HCT116 (cell line): ENCODE data around the gene BTLA. TPM values are rescaled to one million over a fixed set of nuclear protein-coding genes. Genes with fewer than 3 reads are reported as not detected.

Experiments used
- ATAC-seq: fragments of 200-7000 bp; cut with Tn5 transposase; 2 replicates; pipeline ENCODE4 v1.9.1; 2020; ENCODE audit warnings: mild to moderate bottlenecking, moderate library complexity
- BruUV-seq: library from RNA; stranded (reverse); fragments of 400-500 nt; replicated peaks from 2 replicates; lab custom pipeline; 2021; lab: Mats Ljungman, UMichigan
- CTCF ChIA-PET: fragments of 300-600 bp; sonication (Branson Sonifier 250); formaldehyde crosslinking; loops from one replicate; lab custom pipeline; 2021; ENCODE audit warnings: antibody characterized with exemption; lab: Charles Lee
- POLR2A ChIA-PET: fragments of 300-600, 350-600 bp; sonication (Branson Sonifier 250); formaldehyde crosslinking; loops from one replicate; lab custom pipeline; 2021; ENCODE audit warnings: antibody characterized with exemption; lab: Charles Lee
- RAD21 ChIA-PET, 2 experiments: fragments of 300-600 bp; sonication (Branson Sonifier 250); formaldehyde crosslinking; loops; one replicate each; lab custom pipeline; 2023; ENCODE audit warnings: low total read pairs in 2 of 2; ENCODE audit not compliant: uncharacterized antibody in 2 of 2, unreplicated experiment in 2 of 2, low non-redundant PET in 1 of 2; lab: Charles Lee
- DNase-seq: peaks from one replicate; pipeline ENCODE4 v3.0.0-alpha.2; 2010; ENCODE audit warnings: low read depth, low spot score
- H2AFZ ChIP-seq: fragments of 200-600 bp; shearing (Covaris generic), sonication (generic); 2 replicates; pipeline ENCODE4 v1.6.1; 2017; ENCODE audit warnings: low read depth, mixed run types, mixed read lengths, antibody characterized with exemption, low read length; ENCODE audit not compliant: poor library complexity, severe bottlenecking
- H3K27ac ChIP-seq: 2 replicates; pipeline ENCODE4 v1.5.1; 2012; ENCODE audit warnings: low read depth, low read length
- H3K27me3 ChIP-seq: fragments of 200-600 bp; sonication (generic); 2 replicates; pipeline ENCODE4 v1.6.1; 2016; ENCODE audit warnings: mixed run types, low read length, mixed read lengths; ENCODE audit not compliant: insufficient read depth
- H3K36me3 ChIP-seq, 2 experiments: fragments of 200-500 bp in 1 of 2; fragments of 200-600 bp in 1 of 2; sonication (Bioruptor generic) in 1 of 2; sonication (generic) in 1 of 2; 2 replicates each; pipeline versions ENCODE4 v1.5.1 to v1.6.1; 2014 to 2016; ENCODE audit warnings: low read length in 2 of 2, inconsistent platforms in 1 of 2, mixed read lengths in 1 of 2, mixed run types in 1 of 2; ENCODE audit not compliant: insufficient read depth in 2 of 2, control insufficient read depth in 1 of 2
- H3K4me1 ChIP-seq, 2 experiments: fragments of 200-600 bp in 1 of 2; sonication (generic) in 1 of 2; 2 replicates each; pipeline versions ENCODE4 v1.5.1 to v1.6.1; 2012 to 2017; ENCODE audit warnings: low read length in 2 of 2, inconsistent platforms in 1 of 2, mild to moderate bottlenecking in 1 of 2, mixed read lengths in 1 of 2, mixed run types in 1 of 2, moderate library complexity in 1 of 2; ENCODE audit not compliant: insufficient read depth in 2 of 2, control insufficient read depth in 1 of 2
- H3K4me2 ChIP-seq: fragments of 200-600 bp; sonication (generic); 2 replicates; pipeline ENCODE4 v1.6.1; 2017; ENCODE audit warnings: mixed run types, low read length, mixed read lengths
- H3K4me3 ChIP-seq, 2 experiments: fragments of 200-600 bp in 1 of 2; sonication (generic) in 1 of 2; replicated peaks in 1 of 2; 2 replicates each; pipeline ENCODE4 v1.5.1; 2011 to 2016; ENCODE audit warnings: low read length in 2 of 2, control low read depth in 1 of 2, low read depth in 1 of 2, mild to moderate bottlenecking in 1 of 2, mixed read lengths in 1 of 2, mixed run types in 1 of 2
- H3K79me2 ChIP-seq: fragments of 200-600 bp; sonication (generic); 2 replicates; pipeline ENCODE4 v1.6.1; 2017; ENCODE audit warnings: mild to moderate bottlenecking, mixed run types, low read length, moderate library complexity, mixed read lengths; ENCODE audit not compliant: insufficient read depth
- H3K9ac ChIP-seq: fragments of 200-600 bp; sonication (generic); 2 replicates; pipeline ENCODE4 v1.6.1; 2016; ENCODE audit warnings: low read length, mixed read lengths
- H3K9me2 ChIP-seq: fragments of 200-600 bp; sonication (generic), shearing (Covaris generic); 2 replicates; pipeline ENCODE4 v1.6.1; 2017; ENCODE audit warnings: mixed run types, mild to moderate bottlenecking, moderate library complexity; ENCODE audit not compliant: insufficient read depth
- H3K9me3 ChIP-seq, 2 experiments: fragments of 200-500 bp in 1 of 2; fragments of 200-600 bp in 1 of 2; sonication (Bioruptor generic) in 1 of 2; sonication (generic) in 1 of 2; 2 replicates each; pipeline ENCODE4 v1.6.1; 2014 to 2017; ENCODE audit warnings: low read length in 2 of 2, mixed read lengths in 2 of 2, inconsistent platforms in 1 of 2, low read depth in 1 of 2, mild to moderate bottlenecking in 1 of 2, mixed run types in 1 of 2, moderate library complexity in 1 of 2; ENCODE audit not compliant: control insufficient read depth in 1 of 2, insufficient read depth in 1 of 2
- H4K20me1 ChIP-seq: fragments of 200-600 bp; sonication (generic), shearing (Covaris generic); 2 replicates; pipeline ENCODE4 v1.6.1; 2017; ENCODE audit warnings: mixed run types, mild to moderate bottlenecking, moderate library complexity; ENCODE audit not compliant: insufficient read depth
- EGR1 ChIP-seq: IDR thresholded peaks from 2 replicates; pipeline ENCODE4 v1.6.1; 2012; ENCODE audit warnings: low read depth
- ELF1 ChIP-seq: IDR thresholded peaks from 2 replicates; pipeline ENCODE4 v1.6.1; 2012; ENCODE audit warnings: low read depth, borderline replicate concordance
- EZH2 ChIP-seq: fragments of 200-600 bp; sonication (generic); IDR thresholded peaks from 2 replicates; pipeline ENCODE4 v1.6.1; 2017; ENCODE audit warnings: antibody characterized with exemption, mixed run types
- EZH2phosphoT487 ChIP-seq: fragments of 200-600 bp; IDR thresholded peaks from 2 replicates; pipeline ENCODE4 v1.6.1; 2018; ENCODE audit warnings: antibody characterized with exemption, borderline replicate concordance
- FOSL1 ChIP-seq: IDR thresholded peaks from 2 replicates; pipeline ENCODE4 v1.6.1; 2012; ENCODE audit warnings: low read depth
- JUND ChIP-seq: IDR thresholded peaks from 2 replicates; pipeline ENCODE4 v1.6.1; 2012
- POLR2AphosphoS5 ChIP-seq: IDR thresholded peaks from 2 replicates; pipeline ENCODE4 v1.6.1; 2011; ENCODE audit warnings: mild to moderate bottlenecking, low read depth, low read length, moderate library complexity
- RAD21 ChIP-seq: IDR thresholded peaks from 2 replicates; pipeline ENCODE4 v1.6.1; 2012; ENCODE audit warnings: low read depth, mild to moderate bottlenecking
- SP1 ChIP-seq: IDR thresholded peaks from 2 replicates; pipeline ENCODE4 v1.6.1; 2012; ENCODE audit warnings: low read depth
- SRF ChIP-seq: IDR thresholded peaks from 2 replicates; pipeline ENCODE4 v1.6.1; 2012; ENCODE audit warnings: low read depth
- TCF7L2 ChIP-seq: IDR thresholded peaks from 2 replicates; pipeline ENCODE4 v1.7.0; 2011; ENCODE audit warnings: borderline replicate concordance, inconsistent platforms; ENCODE audit not compliant: insufficient read depth, insufficient read length; ENCODE audit errors: extremely low read depth
- ZBTB33 ChIP-seq: IDR thresholded peaks from 2 replicates; pipeline ENCODE4 v1.6.1; 2011; ENCODE audit warnings: mild to moderate bottlenecking, low read length, moderate library complexity; ENCODE audit not compliant: insufficient replicate concordance; ENCODE audit errors: extremely low read depth
- intact Hi-C: fragments of 100-400 bp; cut with micrococcal nuclease; formaldehyde crosslinking; loops from 2 replicates; pipeline ENCODE4 v1.10.0; 2022
- total RNA-seq: library from RNA; stranded (reverse); gene quantifications from one replicate; pipeline ENCODE4 v1.2.1, GENCODE V29; 2021; ENCODE audit not compliant: unreplicated experiment
- TF ChIP-seq, protein P1 (sequence below): IDR thresholded peaks from 2 replicates; pipeline ENCODE4 v1.6.1; 2012
- TF ChIP-seq, protein P2 (sequence below), 3 experiments: fragments of 200-600 bp in 1 of 3; sonication (generic) in 1 of 3; IDR thresholded peaks in 2 of 3; conservative IDR thresholded peaks in 1 of 3; 2 replicates each; pipeline ENCODE4 v1.5.1; 2012 to 2017; ENCODE audit warnings: low read depth in 2 of 3, low read length in 2 of 3, antibody characterized with exemption in 1 of 3, borderline replicate concordance in 1 of 3, control low read depth in 1 of 3, mild to moderate bottlenecking in 1 of 3, mixed read lengths in 1 of 3, mixed run types in 1 of 3, moderate library complexity in 1 of 3; ENCODE audit not compliant: insufficient read depth in 1 of 3
- TF ChIP-seq, protein P3 (sequence below): IDR thresholded peaks from 2 replicates; pipeline ENCODE4 v1.6.1; 2012; ENCODE audit warnings: low read depth

The BTLA gene
- total RNA-seq, 1 experiment from 2014 or later, result 0.17 TPM

- no peaks in the 10 kb centered on the region for H4K20me1 ChIP-seq
- no peak overlapping the region for H3K4me3 ChIP-seq
- H3K4me1 ChIP-seq, result no peaks in the 10 kb centered on the region
- no peak overlapping the region for H3K9ac ChIP-seq
- peaks cover 0 to 4% of the 10 kb centered on the region in 2 experiments; a peak in 1 of 4 replicates for H3K9me3 ChIP-seq
- TF ChIP-seq EZH2, result no peak
- no peak for TF ChIP-seq POLR2AphosphoS5
- no peak for TF ChIP-seq EGR1
- TF ChIP-seq, protein P1, sequence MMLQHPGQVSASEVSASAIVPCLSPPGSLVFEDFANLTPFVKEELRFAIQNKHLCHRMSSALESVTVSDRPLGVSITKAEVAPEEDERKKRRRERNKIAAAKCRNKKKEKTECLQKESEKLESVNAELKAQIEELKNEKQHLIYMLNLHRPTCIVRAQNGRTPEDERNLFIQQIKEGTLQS, result no peak
- TF ChIP-seq ZBTB33, result no peak
- TF ChIP-seq FOSL1, result no peak
- TF ChIP-seq, protein P2, sequence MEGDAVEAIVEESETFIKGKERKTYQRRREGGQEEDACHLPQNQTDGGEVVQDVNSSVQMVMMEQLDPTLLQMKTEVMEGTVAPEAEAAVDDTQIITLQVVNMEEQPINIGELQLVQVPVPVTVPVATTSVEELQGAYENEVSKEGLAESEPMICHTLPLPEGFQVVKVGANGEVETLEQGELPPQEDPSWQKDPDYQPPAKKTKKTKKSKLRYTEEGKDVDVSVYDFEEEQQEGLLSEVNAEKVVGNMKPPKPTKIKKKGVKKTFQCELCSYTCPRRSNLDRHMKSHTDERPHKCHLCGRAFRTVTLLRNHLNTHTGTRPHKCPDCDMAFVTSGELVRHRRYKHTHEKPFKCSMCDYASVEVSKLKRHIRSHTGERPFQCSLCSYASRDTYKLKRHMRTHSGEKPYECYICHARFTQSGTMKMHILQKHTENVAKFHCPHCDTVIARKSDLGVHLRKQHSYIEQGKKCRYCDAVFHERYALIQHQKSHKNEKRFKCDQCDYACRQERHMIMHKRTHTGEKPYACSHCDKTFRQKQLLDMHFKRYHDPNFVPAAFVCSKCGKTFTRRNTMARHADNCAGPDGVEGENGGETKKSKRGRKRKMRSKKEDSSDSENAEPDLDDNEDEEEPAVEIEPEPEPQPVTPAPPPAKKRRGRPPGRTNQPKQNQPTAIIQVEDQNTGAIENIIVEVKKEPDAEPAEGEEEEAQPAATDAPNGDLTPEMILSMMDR (IDR thresholded peaks at IDR 0.05 in 2 of 3, conservative IDR thresholded peaks at IDR 0.05 in 1 of 3; ENCODE audit: borderline replicate concordance in 1 of 3, insufficient read depth in 1 of 3, low read depth in 2 of 3, low read length in 2 of 3), result no peak
- no peak for TF ChIP-seq RAD21
- TF ChIP-seq, protein P3, sequence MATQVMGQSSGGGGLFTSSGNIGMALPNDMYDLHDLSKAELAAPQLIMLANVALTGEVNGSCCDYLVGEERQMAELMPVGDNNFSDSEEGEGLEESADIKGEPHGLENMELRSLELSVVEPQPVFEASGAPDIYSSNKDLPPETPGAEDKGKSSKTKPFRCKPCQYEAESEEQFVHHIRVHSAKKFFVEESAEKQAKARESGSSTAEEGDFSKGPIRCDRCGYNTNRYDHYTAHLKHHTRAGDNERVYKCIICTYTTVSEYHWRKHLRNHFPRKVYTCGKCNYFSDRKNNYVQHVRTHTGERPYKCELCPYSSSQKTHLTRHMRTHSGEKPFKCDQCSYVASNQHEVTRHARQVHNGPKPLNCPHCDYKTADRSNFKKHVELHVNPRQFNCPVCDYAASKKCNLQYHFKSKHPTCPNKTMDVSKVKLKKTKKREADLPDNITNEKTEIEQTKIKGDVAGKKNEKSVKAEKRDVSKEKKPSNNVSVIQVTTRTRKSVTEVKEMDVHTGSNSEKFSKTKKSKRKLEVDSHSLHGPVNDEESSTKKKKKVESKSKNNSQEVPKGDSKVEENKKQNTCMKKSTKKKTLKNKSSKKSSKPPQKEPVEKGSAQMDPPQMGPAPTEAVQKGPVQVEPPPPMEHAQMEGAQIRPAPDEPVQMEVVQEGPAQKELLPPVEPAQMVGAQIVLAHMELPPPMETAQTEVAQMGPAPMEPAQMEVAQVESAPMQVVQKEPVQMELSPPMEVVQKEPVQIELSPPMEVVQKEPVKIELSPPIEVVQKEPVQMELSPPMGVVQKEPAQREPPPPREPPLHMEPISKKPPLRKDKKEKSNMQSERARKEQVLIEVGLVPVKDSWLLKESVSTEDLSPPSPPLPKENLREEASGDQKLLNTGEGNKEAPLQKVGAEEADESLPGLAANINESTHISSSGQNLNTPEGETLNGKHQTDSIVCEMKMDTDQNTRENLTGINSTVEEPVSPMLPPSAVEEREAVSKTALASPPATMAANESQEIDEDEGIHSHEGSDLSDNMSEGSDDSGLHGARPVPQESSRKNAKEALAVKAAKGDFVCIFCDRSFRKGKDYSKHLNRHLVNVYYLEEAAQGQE, result no peak
- no peak for TF ChIP-seq SRF
- TF ChIP-seq EZH2phosphoT487, result no peak
- TF ChIP-seq ELF1, result no peak
- TF ChIP-seq JUND, result no peak
- no peak for TF ChIP-seq TCF7L2
- TF ChIP-seq SP1, result no peak
- H3K27ac ChIP-seq, result no peak overlapping the region
- H2AFZ ChIP-seq, result no peak overlapping the region
- no TSS peak for BruUV-seq
- H3K27me3 ChIP-seq, result no peaks in the 10 kb centered on the region
- no peaks in the 10 kb centered on the region for H3K36me3 ChIP-seq
- ATAC-seq (no peak), DNase-seq (no peak)
- ChIA-PET RAD21 (no interaction called here), CTCF (no interaction called here), POLR2A (no interaction called here)
- no peak overlapping the region for H3K4me2 ChIP-seq
- no peaks in the 10 kb centered on the region for H3K79me2 ChIP-seq
- intact Hi-C loops, result no loop called here
- H3K9me2 ChIP-seq, result no peaks in the 10 kb centered on the region
Measured at GRCh38 chr3:112512320-112512719, 13.0 kb upstream of the BTLA start.
